Measurements from ENCODE around the gene RAB36. TPM values are rescaled to one million over a fixed set of nuclear protein-coding genes. Genes with fewer than 3 reads are reported as not detected.
A peak's percentile ranks its signal among the peaks of the same experiment; 100 is the strongest.

Gene RAB36
- total and polyA plus RNA-seq, 8 donors = 3.8 to 15.0 (median 10.1) TPM

DNA sequence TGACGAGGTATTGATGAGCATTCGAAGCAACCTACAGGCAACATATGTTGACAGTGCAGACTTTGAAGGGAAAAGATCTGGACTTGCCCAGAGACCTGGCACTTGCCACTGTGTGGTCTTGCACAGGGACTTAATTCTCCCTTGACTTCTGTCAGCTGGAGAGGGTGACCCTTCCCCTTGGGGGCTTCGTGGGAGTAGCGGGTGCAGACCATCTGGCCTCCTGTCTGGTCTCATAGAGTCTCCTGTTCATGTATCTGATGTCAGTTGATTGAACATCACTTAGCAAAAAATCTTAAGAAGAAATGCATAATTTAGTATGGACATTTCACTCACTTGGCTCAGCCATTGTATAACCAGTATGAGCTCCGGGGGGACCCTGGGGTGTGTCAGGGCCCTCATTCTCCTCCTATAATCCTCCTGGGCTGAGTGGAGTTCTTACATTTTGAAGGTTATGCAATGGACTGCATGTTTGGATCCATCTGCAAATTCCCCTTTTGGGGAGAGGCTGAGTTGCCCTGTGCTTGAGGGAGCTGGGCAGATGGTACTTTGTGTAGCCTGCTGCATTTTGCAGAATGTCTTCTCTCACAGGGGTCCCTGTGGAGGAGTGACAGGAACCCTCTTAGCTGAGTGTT, 48.0 kb downstream of the RAB36 start:
- no peak overlapping the region for H3K4me3 ChIP-seq

DNA sequence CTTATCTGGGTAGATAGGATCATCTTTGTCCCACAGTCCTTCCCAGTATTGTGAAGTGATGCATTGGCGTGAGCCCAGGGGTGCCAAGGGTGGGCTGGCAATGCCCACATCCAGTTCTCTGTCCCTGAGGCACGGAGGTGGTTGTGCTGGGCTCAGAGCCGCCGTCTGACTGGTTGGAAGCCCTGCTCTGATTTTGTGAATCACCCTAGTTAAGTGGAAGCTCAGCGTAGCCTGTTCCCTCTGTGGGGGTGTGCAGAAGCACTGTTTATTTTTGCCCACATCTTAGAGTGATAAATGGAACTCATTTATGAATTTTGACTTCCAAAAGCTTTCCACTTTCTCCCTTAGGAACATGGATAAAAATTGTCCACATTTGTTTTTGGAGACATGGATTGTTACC, 48.6 kb downstream of the RAB36 start:
- Histone ChIP-seq H3K27ac (no peak overlapping the region), H3K4me1 (peaks cover 12 to 30% of the 10 kb centered on the region in 2 donors), H3K4me3 (no peak overlapping the region), H3K27me3 (no peaks in the 10 kb centered on the region), H3K36me3 (peaks cover 0 to 13% of the 10 kb centered on the region in 2 donors), H3K9me3 (no peaks in the 10 kb centered on the region)
- intact Hi-C loops (cut with DNase I) = no loop called here
- DNase-seq = no peak
- ATAC-seq = peak; percentile 42
- TF ChIP-seq, protein P1, sequence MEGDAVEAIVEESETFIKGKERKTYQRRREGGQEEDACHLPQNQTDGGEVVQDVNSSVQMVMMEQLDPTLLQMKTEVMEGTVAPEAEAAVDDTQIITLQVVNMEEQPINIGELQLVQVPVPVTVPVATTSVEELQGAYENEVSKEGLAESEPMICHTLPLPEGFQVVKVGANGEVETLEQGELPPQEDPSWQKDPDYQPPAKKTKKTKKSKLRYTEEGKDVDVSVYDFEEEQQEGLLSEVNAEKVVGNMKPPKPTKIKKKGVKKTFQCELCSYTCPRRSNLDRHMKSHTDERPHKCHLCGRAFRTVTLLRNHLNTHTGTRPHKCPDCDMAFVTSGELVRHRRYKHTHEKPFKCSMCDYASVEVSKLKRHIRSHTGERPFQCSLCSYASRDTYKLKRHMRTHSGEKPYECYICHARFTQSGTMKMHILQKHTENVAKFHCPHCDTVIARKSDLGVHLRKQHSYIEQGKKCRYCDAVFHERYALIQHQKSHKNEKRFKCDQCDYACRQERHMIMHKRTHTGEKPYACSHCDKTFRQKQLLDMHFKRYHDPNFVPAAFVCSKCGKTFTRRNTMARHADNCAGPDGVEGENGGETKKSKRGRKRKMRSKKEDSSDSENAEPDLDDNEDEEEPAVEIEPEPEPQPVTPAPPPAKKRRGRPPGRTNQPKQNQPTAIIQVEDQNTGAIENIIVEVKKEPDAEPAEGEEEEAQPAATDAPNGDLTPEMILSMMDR (IDR thresholded peaks at IDR 0.05) = no peak

More for the DNA sequence above, 48.0 kb downstream of the RAB36 start:
- Histone ChIP-seq H3K9me3 (no peaks in the 10 kb centered on the region), H3K4me1 (peaks cover 12 to 30% of the 10 kb centered on the region in 2 donors), H3K27me3 (no peaks in the 10 kb centered on the region), H3K36me3 (peaks cover 0 to 11% of the 10 kb centered on the region in 2 donors), H3K27ac (no peak overlapping the region)
- no peak for DNase-seq
- ATAC-seq = peak; percentile 7
- intact Hi-C loops (cut with DNase I) = no loop called here
- TF ChIP-seq, protein P1 (IDR thresholded peaks at IDR 0.05) = no peak

DNA sequence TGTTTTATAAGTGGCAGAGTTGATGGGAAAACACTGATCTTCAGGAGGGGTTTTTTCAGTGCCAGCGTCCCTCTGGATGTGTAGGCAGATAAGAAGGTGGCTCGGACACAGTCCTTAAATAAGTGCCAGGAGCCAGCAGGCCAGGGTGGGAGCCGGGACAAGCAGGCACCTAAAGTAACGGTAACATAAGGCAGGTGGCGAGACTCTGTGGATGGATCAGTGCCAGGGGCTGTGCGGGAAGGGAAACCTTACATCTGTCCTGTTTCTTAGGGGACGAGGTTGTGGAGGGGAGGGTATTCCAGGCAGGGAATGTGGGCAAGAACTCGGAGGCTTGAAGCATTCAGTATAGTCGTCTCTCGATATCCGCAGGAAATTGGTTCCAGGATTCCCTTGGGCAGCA, 50.9 kb downstream of the RAB36 start:
- Histone ChIP-seq H3K4me1 (peaks cover 12 to 44% of the 10 kb centered on the region in 2 donors), H3K36me3 (peaks cover 0 to 17% of the 10 kb centered on the region in 2 donors), H3K27ac (no peak overlapping the region), H3K27me3 (no peaks in the 10 kb centered on the region), H3K4me3 (no peak overlapping the region), H3K9me3 (no peaks in the 10 kb centered on the region)
- intact Hi-C loops (cut with DNase I) = no loop called here
- no peak for DNase-seq
- ATAC-seq = no peak
- TF ChIP-seq, protein P1 (IDR thresholded peaks at IDR 0.05) = no peak

DNA sequence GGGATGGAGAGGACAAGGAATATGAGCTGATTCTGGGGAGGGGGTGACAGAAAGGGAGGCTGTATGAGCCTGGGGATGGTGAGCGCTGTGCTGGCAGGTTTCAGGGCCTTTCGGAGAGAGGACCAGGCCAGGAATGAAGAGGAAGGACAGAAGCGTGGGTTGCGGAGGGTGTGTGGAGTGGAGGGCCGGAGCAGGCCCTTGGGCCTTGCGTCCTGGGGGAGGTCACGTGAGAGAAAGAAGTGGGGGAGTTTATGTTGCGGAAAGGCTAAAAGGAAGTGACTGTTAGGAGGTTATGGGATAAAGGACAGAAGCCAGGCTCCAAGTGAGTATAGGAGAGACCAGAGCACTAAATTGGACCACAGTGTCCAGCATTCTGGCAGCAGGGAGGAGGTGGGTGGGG, 52.6 kb downstream of the RAB36 start:
- TF ChIP-seq, protein P1 (IDR thresholded peaks at IDR 0.05) = no peak
- intact Hi-C loops (cut with DNase I) = no loop called here
- H3K27me3 ChIP-seq = no peaks in the 10 kb centered on the region
- peaks cover 7 to 37% of the 10 kb centered on the region in 2 donors for H3K4me1 ChIP-seq
- no peak overlapping the region for H3K27ac ChIP-seq
- peaks cover 0 to 8% of the 10 kb centered on the region in 2 donors for H3K36me3 ChIP-seq
- H3K9me3 ChIP-seq = no peaks in the 10 kb centered on the region
- no peak for ATAC-seq
- no peak for DNase-seq
- H3K4me3 ChIP-seq = no peak overlapping the region

DNA sequence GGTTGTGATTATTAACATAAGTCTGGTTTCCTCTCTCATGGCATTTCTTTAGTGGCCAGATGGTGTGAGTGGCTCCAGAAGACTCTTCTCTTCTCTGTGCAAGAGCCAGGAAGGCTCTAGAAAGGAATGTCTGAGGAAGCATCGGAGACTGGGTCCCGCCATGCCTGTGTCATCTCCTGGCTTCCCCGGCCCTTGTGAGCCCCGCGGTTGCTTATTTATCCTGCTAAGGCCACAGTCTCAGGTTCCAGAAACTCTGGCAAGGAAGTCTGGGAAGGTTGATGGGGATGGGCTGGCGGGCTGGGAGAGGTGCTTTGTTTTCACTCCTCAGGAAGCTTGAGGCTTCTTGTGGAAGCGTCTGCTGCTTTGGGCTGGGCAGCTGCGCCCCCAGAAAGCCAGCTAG, 53.9 kb downstream of the RAB36 start:
- Histone ChIP-seq H3K4me3 (no peak overlapping the region), H3K27me3 (no peaks in the 10 kb centered on the region), H3K27ac (no peak overlapping the region), H3K36me3 (peaks cover 0 to 14% of the 10 kb centered on the region in 2 donors), H3K4me1 (peaks cover 0 to 26% of the 10 kb centered on the region in 2 donors), H3K9me3 (no peaks in the 10 kb centered on the region)
- DNase-seq (no peak), ATAC-seq (no peak)
- intact Hi-C loops (cut with DNase I) = no loop called here
- TF ChIP-seq, protein P1 (IDR thresholded peaks at IDR 0.05) = no peak
